GM19099 (cell line): ENCODE data around the gene CCT6B.

Source experiments
- POLR2A ChIP-seq: IDR thresholded peaks from 3 replicates; pipeline ENCODE4 v1.6.1; 2011; ENCODE audit warnings: low read depth; ENCODE audit not compliant: insufficient read length; ENCODE audit errors: extremely low read depth

Gene CCT6B

GRCh38 chr17:34917381-34917780 lies 43.9 kb downstream of the CCT6B start:
- TF ChIP-seq POLR2A = no peak

- no peak for TF ChIP-seq POLR2A
Observed at GRCh38 chr17:34916120-34916519, 45.1 kb downstream of the CCT6B start.

DNA sequence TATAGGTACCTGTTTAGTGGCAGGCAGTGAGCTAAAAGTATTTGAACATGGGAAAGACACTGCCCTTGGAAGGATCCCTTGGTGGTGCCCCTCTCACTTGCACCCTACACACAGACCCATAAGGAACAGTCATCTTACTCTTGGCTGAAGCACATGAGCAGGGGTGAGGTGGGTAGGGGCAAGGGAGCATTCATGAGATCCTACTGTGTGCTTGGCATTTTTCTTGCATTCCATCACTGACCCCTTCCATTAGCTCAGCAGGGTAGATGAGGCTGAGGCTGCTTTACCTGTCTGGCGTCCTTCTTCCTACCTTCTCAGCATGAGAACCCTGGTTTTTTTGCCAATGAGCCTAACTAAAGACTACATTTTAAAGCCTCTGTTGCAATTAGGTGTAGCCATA lies 48.3 kb downstream of the CCT6B start:
- no peak for TF ChIP-seq POLR2A

DNA sequence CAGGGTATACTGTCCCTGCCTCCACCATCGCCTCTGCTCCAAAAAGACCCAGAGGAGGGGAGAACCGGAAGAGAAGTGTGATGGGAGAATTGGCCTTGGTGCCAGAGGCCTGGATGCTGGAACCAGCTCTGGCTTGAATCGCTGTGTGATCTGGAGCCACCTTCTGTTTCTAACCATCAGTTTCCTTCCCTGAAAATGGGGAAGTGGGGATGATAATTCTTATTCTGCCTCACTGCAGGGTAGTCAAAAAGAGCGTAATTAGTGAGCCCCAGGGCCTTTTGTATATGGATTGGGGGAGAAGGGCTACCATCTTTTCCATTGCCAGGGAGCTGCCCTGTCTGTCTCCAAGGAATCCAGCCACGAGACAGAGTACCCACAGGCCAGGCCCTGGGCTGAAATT lies 52.2 kb downstream of the CCT6B start:
- no peak for TF ChIP-seq POLR2A

- TF ChIP-seq POLR2A = no peak
Observed at GRCh38 chr17:34902831-34903547, 58.3 kb downstream of the CCT6B start.

- no peak for TF ChIP-seq POLR2A
Observed at GRCh38 chr17:34899643-34900291, 61.5 kb downstream of the CCT6B start.

- TF ChIP-seq POLR2A = no peak
Observed at GRCh38 chr17:34895383-34895782, 65.9 kb downstream of the CCT6B start.

GRCh38 chr17:34894964-34895363 lies 66.3 kb downstream of the CCT6B start:
- TF ChIP-seq POLR2A = no peak

DNA sequence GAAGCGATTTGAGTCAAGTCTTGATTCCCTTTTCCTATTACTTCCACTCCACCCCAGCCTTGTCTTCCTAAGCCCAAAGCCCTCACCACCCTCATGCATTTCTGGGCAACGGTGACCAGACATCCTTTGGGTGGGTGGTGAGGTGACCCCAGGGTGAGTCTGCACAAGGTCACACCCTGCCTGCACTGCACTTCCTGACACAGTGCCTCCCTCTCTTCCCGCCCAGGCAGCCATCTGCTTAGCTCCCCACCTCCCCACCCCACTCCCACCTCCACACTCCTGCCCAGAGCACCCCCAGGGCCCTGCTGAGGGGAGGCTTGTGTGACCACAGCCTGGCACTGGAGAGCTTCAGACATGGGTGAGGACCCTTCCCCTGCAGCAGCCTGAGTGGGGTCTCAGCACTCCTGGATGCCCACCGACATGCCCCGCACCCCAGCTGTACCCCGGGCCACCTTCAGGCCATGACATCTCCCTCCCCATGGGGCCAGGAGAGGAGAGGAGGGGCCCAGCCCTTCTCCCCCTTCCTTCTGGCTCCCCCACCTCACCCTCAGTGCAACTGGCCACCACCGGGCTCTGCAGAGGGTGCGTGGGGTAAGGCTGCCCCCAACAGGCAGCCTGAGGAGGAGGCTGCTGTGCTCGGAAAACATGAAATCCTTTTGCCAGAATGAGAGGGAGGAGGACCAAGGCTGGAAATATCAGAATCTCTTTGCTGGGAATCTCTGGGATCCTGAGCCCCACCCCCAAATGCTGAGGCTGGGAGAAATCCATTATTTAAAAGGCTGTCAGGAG lies 68.6 kb downstream of the CCT6B start:
- no peak for TF ChIP-seq POLR2A

- TF ChIP-seq POLR2A = no peak
Observed at GRCh38 chr17:34886831-34887230, 74.4 kb downstream of the CCT6B start.

- TF ChIP-seq POLR2A = no peak
Observed at GRCh38 chr17:34885076-34885475, 76.2 kb downstream of the CCT6B start.

DNA sequence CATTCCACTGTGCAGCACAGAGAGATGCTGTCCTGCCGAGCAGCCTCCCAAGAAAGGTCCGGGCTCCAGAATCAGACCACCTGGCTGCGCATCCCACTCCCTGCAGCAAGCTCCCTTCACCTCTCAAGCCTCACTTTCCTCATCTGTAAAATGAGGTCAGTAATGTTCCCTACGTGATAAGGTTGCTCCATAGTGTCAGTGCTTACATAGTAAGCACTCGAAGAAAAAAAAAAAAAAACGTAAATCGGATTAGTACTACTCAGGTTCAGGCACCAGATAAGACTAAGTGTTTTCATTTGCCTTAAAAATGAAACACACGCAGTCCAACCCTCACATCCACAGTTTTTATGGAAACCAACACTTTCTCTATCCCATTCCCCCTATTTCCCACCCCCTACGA lies 76.7 kb downstream of the CCT6B start:
- no peak for TF ChIP-seq POLR2A

GRCh38 chr17:34883106-34884000 lies 77.9 kb downstream of the CCT6B start:
- TF ChIP-seq POLR2A = no peak

GRCh38 chr17:34879146-34879545 lies 82.1 kb downstream of the CCT6B start:
- TF ChIP-seq POLR2A = no peak
